ENCODE results near the gene UROC1. TPM values are rescaled to one million over a fixed set of nuclear protein-coding genes. Genes with fewer than 3 reads are reported as not detected.

UROC1 gene
- total RNA-seq (2021; ENCODE audit: unreplicated experiment) (not detected), Bru-seq, nascent RNA (percentile 10 among the genes with signal in this experiment), BruChase-seq, experiment 1, labeled RNA remaining after a 6-hour chase (percentile 25 among the genes with signal in this experiment), BruChase-seq, experiment 2, labeled RNA remaining after a 2-hour chase (percentile 16 among the genes with signal in this experiment)
- polyA plus RNA-seq (2012): 0.06 TPM in 1 of 2 replicates, not detected in the other
- long read RNA-seq: 0 reads

GRCh38 chr3:126517291-126517951 is at the start of gene UROC1:
Gene UROC1, minus strand, starts transcription at chr3:126517773. Its CDS starts 54 bp downstream, at chr3:126517719.
- Histone ChIP-seq H4K20me1 (ENCODE audit: insufficient read depth) (no peaks in the 10 kb centered on the region), H3K36me3 (ENCODE audit: control insufficient read depth in 1 of 2, insufficient read depth in 2 of 2, low read length in 2 of 2) (no peaks in the 10 kb centered on the region), H3K4me2 (ENCODE audit: low read length) (no peak within 1 kb of the TSS), H3K9me2 (ENCODE audit: insufficient read depth) (no peaks in the 10 kb centered on the region), H2AFZ (ENCODE audit: low read depth, low read length, poor library complexity, severe bottlenecking) (no peak within 1 kb of the TSS), H3K9ac (ENCODE audit: low read length) (no peak within 1 kb of the TSS), H3K27ac (ENCODE audit: low read depth, low read length) (no peak within 1 kb of the TSS), H3K4me1 (ENCODE audit: control insufficient read depth in 1 of 2, insufficient read depth in 2 of 2, low read length in 2 of 2) (no peaks in the 10 kb centered on the region; a peak in 1 of 4 replicates), H3K9me3 (ENCODE audit: control insufficient read depth in 1 of 2, insufficient read depth in 1 of 2, low read depth in 1 of 2, low read length in 2 of 2) (no peaks in the 10 kb centered on the region), H3K79me2 (ENCODE audit: insufficient read depth, low read length) (no peaks in the 10 kb centered on the region), H3K27me3 (ENCODE audit: insufficient read depth, low read length) (no peaks in the 10 kb centered on the region), H3K4me3 (replicated peaks in 1 of 2; ENCODE audit: low read depth in 1 of 2, low read length in 2 of 2) (no peak within 1 kb of the TSS)
- ATAC-seq (no peak), DNase-seq (ENCODE audit: low read depth, low spot score) (no peak)
- RAD21 ChIA-PET (ENCODE audit: low non-redundant PET in 1 of 2, low total read pairs in 2 of 2, uncharacterized antibody in 2 of 2, unreplicated experiment in 2 of 2): no interaction called here
- intact Hi-C loops (cut with micrococcal nuclease): no loop called here
- no TSS peak for BruUV-seq (replicated peaks)
- POLR2A ChIA-PET: no interaction called here
- TF ChIP-seq EZH2 (IDR thresholded peaks at IDR 0.05) (no peak), POLR2A (IDR thresholded peaks at IDR 0.05; ENCODE audit: borderline replicate concordance, extremely low read depth, insufficient read depth, insufficient read length) (no peak), SIN3A (IDR thresholded peaks at IDR 0.05; ENCODE audit: low read depth) (no peak), CEBPB (IDR thresholded peaks at IDR 0.05; ENCODE audit: low read depth) (no peak), EZH2phosphoT487 (IDR thresholded peaks at IDR 0.05; ENCODE audit: borderline replicate concordance) (no peak), SRF (IDR thresholded peaks at IDR 0.05; ENCODE audit: low read depth) (no peak)
- CTCF ChIA-PET: no interaction called here

- RAD21 ChIA-PET (ENCODE audit: low non-redundant PET in 1 of 2, low total read pairs in 2 of 2, uncharacterized antibody in 2 of 2, unreplicated experiment in 2 of 2): no interaction called here
- Histone ChIP-seq H3K4me2 (ENCODE audit: low read length) (no peak overlapping the region), H3K9me2 (ENCODE audit: insufficient read depth) (no peaks in the 10 kb centered on the region), H3K9ac (ENCODE audit: low read length) (no peak overlapping the region), H2AFZ (ENCODE audit: low read depth, low read length, poor library complexity, severe bottlenecking) (no peak overlapping the region), H3K79me2 (ENCODE audit: insufficient read depth, low read length) (no peaks in the 10 kb centered on the region), H4K20me1 (ENCODE audit: insufficient read depth) (no peaks in the 10 kb centered on the region), H3K4me3 (replicated peaks in 1 of 2; ENCODE audit: low read depth in 1 of 2, low read length in 2 of 2) (no peak overlapping the region), H3K27ac (ENCODE audit: low read depth, low read length) (no peak overlapping the region), H3K27me3 (ENCODE audit: insufficient read depth, low read length) (0 out of 2 replicates have a peak, but pooled peaks cover 6% of the 10 kb centered on the region), H3K36me3 (ENCODE audit: control insufficient read depth in 1 of 2, insufficient read depth in 2 of 2, low read length in 2 of 2) (no peaks in the 10 kb centered on the region), H3K9me3 (ENCODE audit: control insufficient read depth in 1 of 2, insufficient read depth in 1 of 2, low read depth in 1 of 2, low read length in 2 of 2) (no peaks in the 10 kb centered on the region), H3K4me1 (ENCODE audit: control insufficient read depth in 1 of 2, insufficient read depth in 2 of 2, low read length in 2 of 2) (no peaks in the 10 kb centered on the region)
- intact Hi-C loops (cut with micrococcal nuclease): no loop called here
- BruUV-seq (replicated peaks): no TSS peak
- DNase-seq (ENCODE audit: low read depth, low spot score) (no peak), ATAC-seq (no peak)
- CTCF ChIA-PET: no interaction called here
- POLR2A ChIA-PET: no interaction called here
- TF ChIP-seq CBX3 (IDR thresholded peaks at IDR 0.05; ENCODE audit: low read depth) (no peak), FOSL1 (IDR thresholded peaks at IDR 0.05; ENCODE audit: low read depth) (no peak), POLR2AphosphoS5 (IDR thresholded peaks at IDR 0.05; ENCODE audit: low read depth, low read length) (no peak), SP1 (IDR thresholded peaks at IDR 0.05; ENCODE audit: low read depth) (no peak), POLR2A (IDR thresholded peaks at IDR 0.05; ENCODE audit: borderline replicate concordance, extremely low read depth, insufficient read depth, insufficient read length) (no peak), ZNF274 (IDR thresholded peaks at IDR 0.05; ENCODE audit: low read depth, low read length) (no peak)
These were observed 45.2 kb upstream of the UROC1 start for GRCh38 chr3:126562737-126563276.

Data from HCT116 (cell line).